Measurements from ENCODE around the gene MAPRE3. TPM values are rescaled to one million over a fixed set of nuclear protein-coding genes. Genes with fewer than 3 reads are reported as not detected.

Gene MAPRE3
- total RNA-seq, 2 experiments from 2014 or later: 3.4 to 4.5 TPM

- peak overlapping the region; percentile 73 for H3K27ac Mint-ChIP-seq
- H3K4me3 ChIP-seq (ENCODE audit: low read length): no peak overlapping the region
- H3K4me1 ChIP-seq (ENCODE audit: insufficient read depth, low read length): peaks cover 56% of the 10 kb centered on the region
- ATAC-seq (ENCODE audit: poor library complexity): no peak
- DNase-seq: no peak
- no peaks in the 10 kb centered on the region for H3K27me3 ChIP-seq (ENCODE audit: control insufficient read depth in 1 of 2, insufficient read depth in 2 of 2, low read length in 2 of 2)
- TF ChIP-seq, protein P1, sequence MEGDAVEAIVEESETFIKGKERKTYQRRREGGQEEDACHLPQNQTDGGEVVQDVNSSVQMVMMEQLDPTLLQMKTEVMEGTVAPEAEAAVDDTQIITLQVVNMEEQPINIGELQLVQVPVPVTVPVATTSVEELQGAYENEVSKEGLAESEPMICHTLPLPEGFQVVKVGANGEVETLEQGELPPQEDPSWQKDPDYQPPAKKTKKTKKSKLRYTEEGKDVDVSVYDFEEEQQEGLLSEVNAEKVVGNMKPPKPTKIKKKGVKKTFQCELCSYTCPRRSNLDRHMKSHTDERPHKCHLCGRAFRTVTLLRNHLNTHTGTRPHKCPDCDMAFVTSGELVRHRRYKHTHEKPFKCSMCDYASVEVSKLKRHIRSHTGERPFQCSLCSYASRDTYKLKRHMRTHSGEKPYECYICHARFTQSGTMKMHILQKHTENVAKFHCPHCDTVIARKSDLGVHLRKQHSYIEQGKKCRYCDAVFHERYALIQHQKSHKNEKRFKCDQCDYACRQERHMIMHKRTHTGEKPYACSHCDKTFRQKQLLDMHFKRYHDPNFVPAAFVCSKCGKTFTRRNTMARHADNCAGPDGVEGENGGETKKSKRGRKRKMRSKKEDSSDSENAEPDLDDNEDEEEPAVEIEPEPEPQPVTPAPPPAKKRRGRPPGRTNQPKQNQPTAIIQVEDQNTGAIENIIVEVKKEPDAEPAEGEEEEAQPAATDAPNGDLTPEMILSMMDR (IDR thresholded peaks at IDR 0.05): no peak
- H3K27me3 Mint-ChIP-seq: no peaks in the 10 kb centered on the region
- peak overlapping the region; percentile 99 for H3K4me3 Mint-ChIP-seq
- intact Hi-C loops (cut with DNase I, micrococcal nuclease): no loop called here
- H3K9me3 Mint-ChIP-seq: no peaks in the 10 kb centered on the region
- H3K36me3 Mint-ChIP-seq (ENCODE audit: low read depth): peaks cover 55% of the 10 kb centered on the region
- H3K4me1 Mint-ChIP-seq (ENCODE audit: low read depth): peaks cover 71% of the 10 kb centered on the region
- H3K36me3 ChIP-seq (ENCODE audit: insufficient read depth, low read length): peaks cover 38% of the 10 kb centered on the region
- no peaks in the 10 kb centered on the region for H3K9me3 ChIP-seq (ENCODE audit: control insufficient read depth in 1 of 2, insufficient read depth in 1 of 2, low read length in 2 of 2)
- CTCF ChIA-PET: no interaction called here
- POLR2A ChIA-PET: interaction anchor here (10.6 to 13.4 kb wide), 2 partner anchors 14 kb away, joined by 161 to 301 read pairs; partner anchors contain the start of genes AGBL5 and KHK
- H3K27ac ChIP-seq (ENCODE audit: low read depth in 1 of 2, low read length in 2 of 2): no peak overlapping the region
Measured at GRCh38 chr2:27069436-27069835, 99.0 kb downstream of the MAPRE3 start.

- no peak for ATAC-seq (ENCODE audit: poor library complexity)
Measured at GRCh38 chr2:27069961-27070618, 99.7 kb downstream of the MAPRE3 start.

DNA sequence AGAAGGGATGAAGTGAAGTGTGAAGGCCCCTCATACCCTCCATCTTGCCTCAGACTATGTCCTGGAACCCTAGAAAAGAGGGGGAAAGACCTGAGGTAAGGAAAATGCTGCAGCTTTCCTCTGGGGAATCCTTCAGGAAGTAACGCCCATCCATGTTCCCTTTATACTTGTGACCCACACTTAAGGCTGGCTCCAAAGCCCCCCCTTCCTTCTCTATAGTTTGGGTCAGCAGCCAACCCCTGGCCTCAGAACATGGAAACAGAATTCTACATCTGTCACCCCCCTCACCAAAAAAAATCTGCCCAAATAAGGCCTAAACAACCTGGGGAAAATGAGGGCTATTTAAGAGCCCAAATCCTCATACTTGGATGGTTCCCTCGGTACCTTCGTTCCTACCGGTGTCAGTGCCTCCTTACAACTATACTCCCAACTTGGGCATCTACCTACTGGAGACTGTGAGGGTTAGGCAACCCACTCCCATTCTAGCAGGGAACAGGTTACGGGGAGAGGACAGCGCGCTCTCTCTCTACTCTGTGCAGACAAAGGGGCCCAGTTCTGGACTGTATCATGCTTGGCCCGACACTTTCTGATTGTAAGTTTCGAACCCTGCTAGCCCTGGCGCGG is 100.3 kb downstream of the MAPRE3 start:
- peaks cover 83% of the 10 kb centered on the region for H3K4me1 Mint-ChIP-seq (ENCODE audit: low read depth)
- intact Hi-C loops (cut with DNase I, micrococcal nuclease): loop anchor here (1.0 to 5.0 kb wide), 6 partner anchors 16 to 558 kb away; partner anchors contain the start of genes AGBL5 (in 2 of the 2), ATRAID (in 1 of the 2), CCDC121 (in 1 of the 2) and GPN1 (in 1 of the 2)
- no peaks in the 10 kb centered on the region for H3K9me3 ChIP-seq (ENCODE audit: control insufficient read depth in 1 of 2, insufficient read depth in 1 of 2, low read length in 2 of 2)
- H3K27ac ChIP-seq (ENCODE audit: low read depth in 1 of 2, low read length in 2 of 2): peak overlapping the region; percentile 90 to 91
- peak overlapping the region; percentile 99 for H3K4me3 Mint-ChIP-seq
- H3K9me3 Mint-ChIP-seq: no peaks in the 10 kb centered on the region
- H3K36me3 Mint-ChIP-seq (ENCODE audit: low read depth): peaks cover 45% of the 10 kb centered on the region
- DNase-seq: no peak
- peak overlapping the region; percentile 98 for H3K27ac Mint-ChIP-seq
- H3K4me1 ChIP-seq (ENCODE audit: insufficient read depth, low read length): peaks cover 69% of the 10 kb centered on the region
- H3K4me3 ChIP-seq (ENCODE audit: low read length): peak overlapping the region; percentile 99
- ChIA-PET CTCF (interaction anchor here (1.0 to 1.4 kb wide), 9 partner anchors 10 to 109 kb away, joined by 3 to 9 read pairs (median 4); partner anchors contain the start of genes AGBL5 and KHK), POLR2A (interaction anchor here (0.6 to 13.4 kb wide), 17 partner anchors 8 to 1704 kb away, joined by 3 to 301 read pairs (median 3); partner anchors contain the start of genes ABHD1, AGBL5, ATRAID and CENPA)
- no peaks in the 10 kb centered on the region for H3K27me3 ChIP-seq (ENCODE audit: control insufficient read depth in 1 of 2, insufficient read depth in 2 of 2, low read length in 2 of 2)
- no peaks in the 10 kb centered on the region for H3K27me3 Mint-ChIP-seq
- peaks cover 32% of the 10 kb centered on the region for H3K36me3 ChIP-seq (ENCODE audit: insufficient read depth, low read length)
- TF ChIP-seq, protein P1 (IDR thresholded peaks at IDR 0.05): no peak
- ATAC-seq (ENCODE audit: poor library complexity): no peak

More at GRCh38 chr2:27069961-27070618, 99.7 kb downstream of the MAPRE3 start:
- Mint-ChIP-seq H3K9me3 (no peaks in the 10 kb centered on the region), H3K27me3 (no peaks in the 10 kb centered on the region), H3K4me1 (ENCODE audit: low read depth) (peaks cover 78% of the 10 kb centered on the region), H3K27ac (peak overlapping the region; percentile 73), H3K36me3 (ENCODE audit: low read depth) (peaks cover 52% of the 10 kb centered on the region), H3K4me3 (peak overlapping the region; percentile 99)
- CTCF ChIA-PET: no interaction called here
- POLR2A ChIA-PET: interaction anchor here (10.6 to 13.4 kb wide), 2 partner anchors 14 to 15 kb away, joined by 161 to 301 read pairs; partner anchors contain the start of genes AGBL5 and KHK
- no peaks in the 10 kb centered on the region for H3K27me3 ChIP-seq (ENCODE audit: control insufficient read depth in 1 of 2, insufficient read depth in 2 of 2, low read length in 2 of 2)
- H3K4me3 ChIP-seq (ENCODE audit: low read length): peak overlapping the region; percentile 99
- no peak for DNase-seq
- H3K9me3 ChIP-seq (ENCODE audit: control insufficient read depth in 1 of 2, insufficient read depth in 1 of 2, low read length in 2 of 2): no peaks in the 10 kb centered on the region
- peaks cover 62% of the 10 kb centered on the region for H3K4me1 ChIP-seq (ENCODE audit: insufficient read depth, low read length)
- TF ChIP-seq, protein P1 (IDR thresholded peaks at IDR 0.05): no peak
- intact Hi-C loops (cut with DNase I, micrococcal nuclease): loop anchor here in 1 of 2 experiments (2.0 to 5.0 kb wide), 4 partner anchors 37 to 559 kb away; partner anchors contain the start of genes ATRAID, CCDC121, GPN1 and PREB
- peaks cover 34% of the 10 kb centered on the region for H3K36me3 ChIP-seq (ENCODE audit: insufficient read depth, low read length)
- H3K27ac ChIP-seq (ENCODE audit: low read depth in 1 of 2, low read length in 2 of 2): peak overlapping the region; percentile 90 to 91
